ENCODE data around the gene NCBP1.

Gene NCBP1

DNA sequence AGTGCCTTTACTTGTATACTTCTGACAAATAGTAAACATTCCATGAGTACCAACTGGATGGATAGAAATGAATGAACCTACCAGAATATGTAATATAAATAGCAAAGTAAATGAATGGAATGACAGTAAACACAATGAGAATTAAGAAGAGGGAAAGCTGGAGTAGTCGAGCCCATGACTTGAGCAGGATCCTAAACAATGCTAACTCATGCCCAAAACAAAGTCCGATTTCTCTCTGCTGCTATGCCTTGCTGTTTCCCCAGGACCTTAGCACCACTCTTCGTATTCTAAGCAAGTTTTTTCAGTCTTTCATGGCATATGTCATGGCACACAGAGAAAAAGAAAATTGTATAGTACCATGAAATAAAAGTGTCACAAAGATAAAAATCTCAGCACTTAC is 61.8 kb downstream of the NCBP1 start:
- H2BK15ac ChIP-seq (ENCODE audit: low read depth, poor library complexity, severe bottlenecking), result no peak overlapping the region
- H2AFZ ChIP-seq (ENCODE audit: low read depth, low read length), result no peak overlapping the region
- H3K79me1 ChIP-seq (replicated peaks; ENCODE audit: low read length, poor library complexity, severe bottlenecking), result peaks cover 17% of the 10 kb centered on the region
- H3K9ac ChIP-seq (ENCODE audit: low read length), result peak overlapping the region; percentile 91
- no peak overlapping the region for H3K27ac ChIP-seq (ENCODE audit: low read length, poor library complexity, severe bottlenecking)
- H3K27me3 ChIP-seq (ENCODE audit: control insufficient read depth in 1 of 2, insufficient read depth in 1 of 2, low read length in 2 of 2), result no peaks in the 10 kb centered on the region
- no peak overlapping the region for H2BK5ac ChIP-seq (ENCODE audit: low read depth, low read length, poor library complexity, severe bottlenecking)
- DNase-seq, result no peak
- H3K14ac ChIP-seq (ENCODE audit: low read length in 2 of 2), result no peak overlapping the region
- no peak overlapping the region for H4K8ac ChIP-seq (ENCODE audit: low read length)
- no peak overlapping the region for H2BK12ac ChIP-seq (ENCODE audit: low read length in 2 of 2)
- WGBS, result 95% methylated on average over 3 of the region's 3 CpGs
- H4K91ac ChIP-seq (ENCODE audit: low read length), result no peak overlapping the region
- no peak overlapping the region for H3K4ac ChIP-seq (ENCODE audit: low read depth in 1 of 2, low read length in 2 of 2)
- no peak overlapping the region for H2AK5ac ChIP-seq (ENCODE audit: low read length, severe bottlenecking)
- no peak overlapping the region for H2BK120ac ChIP-seq (ENCODE audit: low read depth, low read length)
- peaks cover 8 to 23% of the 10 kb centered on the region in 2 experiments for H3K36me3 ChIP-seq (ENCODE audit: control insufficient read depth in 1 of 2, insufficient read depth in 2 of 2, low read depth in 1 of 2, low read length in 2 of 2)
- no peak overlapping the region for H3K23ac ChIP-seq (ENCODE audit: low read length in 2 of 2)
- H3K9me3 ChIP-seq (ENCODE audit: control insufficient read depth, low read length), result no peaks in the 10 kb centered on the region
- H3K4me2 ChIP-seq (ENCODE audit: low read length, poor library complexity, severe bottlenecking), result peak overlapping the region; percentile 44
- H3K4me3 ChIP-seq (ENCODE audit: insufficient read depth in 1 of 2, low read depth in 1 of 2, low read length in 2 of 2), result peak overlapping the region in 1 of 2 experiments; percentile 90
- no peak overlapping the region for H3K18ac ChIP-seq (ENCODE audit: low read depth in 1 of 2, low read length in 2 of 2)
- H3K4me1 ChIP-seq (ENCODE audit: control insufficient read depth, insufficient read depth, low read depth, low read length), result peaks cover 5% of the 10 kb centered on the region

DNA sequence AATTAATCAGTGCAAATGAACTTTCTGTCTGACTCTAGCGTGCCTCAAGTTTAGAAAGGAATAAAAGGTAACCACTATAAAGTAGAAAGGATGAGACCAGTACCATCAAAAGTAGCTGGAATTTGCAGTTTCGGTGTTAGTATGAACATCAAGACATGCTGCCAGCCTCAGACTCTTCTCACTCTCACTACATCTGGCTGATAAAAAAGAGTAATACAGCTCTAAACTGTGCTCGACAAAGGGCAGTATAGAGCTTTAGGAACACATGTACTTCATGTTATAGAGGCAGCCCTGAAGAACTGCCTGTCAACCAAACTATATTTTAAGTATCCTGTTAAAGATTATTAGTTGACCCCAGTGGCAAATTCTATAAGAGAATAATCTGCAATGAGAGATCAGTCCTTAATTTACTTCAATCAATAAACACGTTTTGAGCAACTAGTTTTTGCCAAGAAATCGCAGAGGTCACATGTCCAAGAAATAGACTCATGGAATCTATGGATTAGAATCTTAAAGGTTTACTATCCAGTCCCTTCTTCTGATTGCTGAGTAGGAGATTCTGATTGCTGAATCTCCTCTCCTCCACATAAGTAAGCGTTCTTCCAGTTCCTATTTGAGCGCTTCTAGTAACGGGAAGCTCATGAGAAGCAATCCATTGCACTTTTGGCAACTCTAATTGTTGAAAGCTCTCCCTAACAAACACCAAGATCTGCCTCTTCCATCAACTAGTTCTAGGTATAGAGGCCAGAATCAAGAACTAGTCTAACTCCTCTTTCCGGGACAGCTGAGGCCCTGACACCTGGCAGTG is 62.6 kb downstream of the NCBP1 start:
- Histone ChIP-seq H3K27ac (ENCODE audit: low read length, poor library complexity, severe bottlenecking) (peak overlapping the region; percentile 78), H2AK5ac (ENCODE audit: low read length, severe bottlenecking) (no peak overlapping the region), H3K9ac (ENCODE audit: low read length) (peak overlapping the region; percentile 91), H3K4me1 (ENCODE audit: control insufficient read depth, insufficient read depth, low read depth, low read length) (peaks cover 5% of the 10 kb centered on the region), H3K36me3 (ENCODE audit: control insufficient read depth in 1 of 2, insufficient read depth in 2 of 2, low read depth in 1 of 2, low read length in 2 of 2) (peaks cover 8 to 17% of the 10 kb centered on the region in 2 experiments), H3K27me3 (ENCODE audit: control insufficient read depth in 1 of 2, insufficient read depth in 1 of 2, low read length in 2 of 2) (no peaks in the 10 kb centered on the region), H2BK5ac (ENCODE audit: low read depth, low read length, poor library complexity, severe bottlenecking) (no peak overlapping the region), H3K18ac (ENCODE audit: low read depth in 1 of 2, low read length in 2 of 2) (peak overlapping the region; percentile 91 to 99), H3K4ac (ENCODE audit: low read depth in 1 of 2, low read length in 2 of 2) (peak overlapping the region in 1 of 2 experiments; percentile 92), H3K23ac (ENCODE audit: low read length in 2 of 2) (peak overlapping the region in 1 of 2 experiments; percentile 100), H3K14ac (ENCODE audit: low read length in 2 of 2) (peak overlapping the region in 1 of 2 experiments; percentile 99), H3K9me3 (ENCODE audit: control insufficient read depth, low read length) (no peaks in the 10 kb centered on the region), H4K8ac (ENCODE audit: low read length) (no peak overlapping the region), H4K91ac (ENCODE audit: low read length) (peak overlapping the region; percentile 88), H3K4me3 (ENCODE audit: insufficient read depth in 1 of 2, low read depth in 1 of 2, low read length in 2 of 2) (peak overlapping the region; percentile 90 to 97), H3K79me1 (replicated peaks; ENCODE audit: low read length, poor library complexity, severe bottlenecking) (peaks cover 10% of the 10 kb centered on the region), H3K4me2 (ENCODE audit: low read length, poor library complexity, severe bottlenecking) (peak overlapping the region; percentile 77), H2BK12ac (ENCODE audit: low read length in 2 of 2) (no peak overlapping the region), H2BK120ac (ENCODE audit: low read depth, low read length) (no peak overlapping the region), H2BK15ac (ENCODE audit: low read depth, poor library complexity, severe bottlenecking) (no peak overlapping the region), H2AFZ (ENCODE audit: low read depth, low read length) (peak overlapping the region; percentile 94)
- 31% methylated on average over 8 of the region's 9 CpGs for WGBS
- DNase-seq, result no peak

DNA sequence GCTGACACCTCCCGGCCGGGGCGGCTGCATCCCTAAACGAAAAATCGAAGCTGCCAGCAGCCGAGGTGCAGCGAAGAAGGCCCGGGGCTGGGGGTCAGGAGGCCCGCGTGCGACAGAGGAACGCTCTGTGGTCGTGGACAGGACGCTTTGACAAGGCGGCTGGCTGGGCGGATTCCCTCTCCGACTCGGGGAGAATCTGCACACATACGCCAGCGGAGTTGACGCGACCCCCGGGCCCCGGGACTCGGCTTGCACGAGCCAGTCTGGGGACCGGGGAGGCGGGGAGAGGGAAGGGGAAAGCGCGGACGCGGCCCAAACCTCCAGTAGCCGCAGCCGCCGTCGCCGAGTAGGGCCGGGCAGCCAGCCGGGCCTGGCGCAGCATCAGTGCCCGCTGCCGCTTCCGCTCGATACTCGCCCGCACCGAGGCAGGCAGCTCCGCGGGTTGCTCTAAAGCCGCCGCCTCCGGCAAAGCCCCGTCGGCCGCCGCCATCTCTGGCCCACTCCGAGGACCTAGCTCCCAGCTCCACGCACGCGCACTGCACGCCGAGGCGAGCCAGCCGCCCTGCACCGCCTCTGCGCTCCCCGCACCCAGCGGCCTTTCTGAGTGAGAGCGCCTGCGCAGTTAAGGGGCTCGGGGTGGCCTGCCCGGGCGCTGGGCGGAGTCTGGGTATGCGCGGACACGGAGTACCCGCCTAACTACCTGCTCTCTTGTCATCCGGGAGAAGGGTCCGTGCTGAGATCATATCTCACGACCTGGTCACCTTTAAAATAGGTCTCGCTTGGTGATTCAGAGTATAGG is 63.4 kb downstream of the NCBP1 start, which contains the start of gene XPA:
TSS of gene XPA (minus strand) at position 538 of the 799 bp plus-strand sequence. CDS start at position 490, 48 bp downstream.
- Histone ChIP-seq H3K27ac (ENCODE audit: low read length, poor library complexity, severe bottlenecking) (peak within 1 kb of the TSS; percentile 78), H3K9me3 (ENCODE audit: control insufficient read depth, low read length) (no peaks in the 10 kb centered on the region), H3K23ac (ENCODE audit: low read length in 2 of 2) (peak within 1 kb of the TSS in 1 of 2 experiments; percentile 100), H4K91ac (ENCODE audit: low read length) (peak within 1 kb of the TSS; percentile 88), H2BK15ac (ENCODE audit: low read depth, poor library complexity, severe bottlenecking) (no peak within 1 kb of the TSS), H3K4me1 (ENCODE audit: control insufficient read depth, insufficient read depth, low read depth, low read length) (peaks cover 5% of the 10 kb centered on the region), H3K4me2 (ENCODE audit: low read length, poor library complexity, severe bottlenecking) (peak within 1 kb of the TSS; percentile 77), H2BK120ac (ENCODE audit: low read depth, low read length) (peak within 1 kb of the TSS; percentile 52), H3K36me3 (ENCODE audit: control insufficient read depth in 1 of 2, insufficient read depth in 2 of 2, low read depth in 1 of 2, low read length in 2 of 2) (peaks cover 0 to 14% of the 10 kb centered on the region in 2 experiments), H3K4me3 (ENCODE audit: insufficient read depth in 1 of 2, low read depth in 1 of 2, low read length in 2 of 2) (peak within 1 kb of the TSS; percentile 90 to 97), H2AFZ (ENCODE audit: low read depth, low read length) (peak within 1 kb of the TSS; percentile 94), H2BK12ac (ENCODE audit: low read length in 2 of 2) (peak within 1 kb of the TSS in 1 of 2 experiments; percentile 90), H3K18ac (ENCODE audit: low read depth in 1 of 2, low read length in 2 of 2) (peak within 1 kb of the TSS; percentile 91 to 99), H3K9ac (ENCODE audit: low read length) (peak within 1 kb of the TSS; percentile 91), H2AK5ac (ENCODE audit: low read length, severe bottlenecking) (peak within 1 kb of the TSS; percentile 32), H3K79me1 (replicated peaks; ENCODE audit: low read length, poor library complexity, severe bottlenecking) (peaks cover 9% of the 10 kb centered on the region), H4K8ac (ENCODE audit: low read length) (peak within 1 kb of the TSS; percentile 87), H3K14ac (ENCODE audit: low read length in 2 of 2) (peak within 1 kb of the TSS in 1 of 2 experiments; percentile 99), H2BK5ac (ENCODE audit: low read depth, low read length, poor library complexity, severe bottlenecking) (peak within 1 kb of the TSS; percentile 94), H3K27me3 (ENCODE audit: control insufficient read depth in 1 of 2, insufficient read depth in 1 of 2, low read length in 2 of 2) (no peaks in the 10 kb centered on the region), H3K4ac (ENCODE audit: low read depth in 1 of 2, low read length in 2 of 2) (peak within 1 kb of the TSS in 1 of 2 experiments; percentile 92)
- peak; percentile 94 for DNase-seq
- WGBS, result under 1% methylated on average over 67 of the region's 82 CpGs

Measured in mesenchymal stem cell (in vitro differentiated cells and primary cell).